ENCODE measurements around the gene HSD3B7.

Gene HSD3B7

GRCh38 chr16:31020536-31020935, 35.5 kb downstream of the HSD3B7 start:
- no peak overlapping the region for H3K4me3 ChIP-seq (ENCODE audit: low read depth, low read length)
- no peak for DNase-seq (ENCODE audit: low read depth)
- no peak for TF ChIP-seq CTCF (IDR thresholded peaks at IDR 0.05; ENCODE audit: low read depth, low read length, missing control alignments)
- in situ Hi-C loops (cut with HindIII; ENCODE audit: low sequenced_read_pairs), result no loop called here

- in situ Hi-C loops (cut with HindIII; ENCODE audit: low sequenced_read_pairs), result no loop called here
- H3K4me3 ChIP-seq (ENCODE audit: low read depth, low read length), result no peak overlapping the region
- TF ChIP-seq CTCF (IDR thresholded peaks at IDR 0.05; ENCODE audit: low read depth, low read length, missing control alignments), result no peak
- no peak for DNase-seq (ENCODE audit: low read depth)
Measured at GRCh38 chr16:31022544-31023251, 37.7 kb downstream of the HSD3B7 start.

- in situ Hi-C loops (cut with HindIII; ENCODE audit: low sequenced_read_pairs), result no loop called here
- TF ChIP-seq CTCF (IDR thresholded peaks at IDR 0.05; ENCODE audit: low read depth, low read length, missing control alignments), result no peak
- no peak for DNase-seq (ENCODE audit: low read depth)
- no peak overlapping the region for H3K4me3 ChIP-seq (ENCODE audit: low read depth, low read length)
Measured at GRCh38 chr16:31023252-31023602, 38.2 kb downstream of the HSD3B7 start.

GRCh38 chr16:31023627-31024226, 38.7 kb downstream of the HSD3B7 start:
- H3K4me3 ChIP-seq (ENCODE audit: low read depth, low read length), result no peak overlapping the region
- no peak for TF ChIP-seq CTCF (IDR thresholded peaks at IDR 0.05; ENCODE audit: low read depth, low read length, missing control alignments)
- no peak for DNase-seq (ENCODE audit: low read depth)
- in situ Hi-C loops (cut with HindIII; ENCODE audit: low sequenced_read_pairs), result no loop called here

- no peak for TF ChIP-seq CTCF (IDR thresholded peaks at IDR 0.05; ENCODE audit: low read depth, low read length, missing control alignments)
- DNase-seq (ENCODE audit: low read depth), result no peak
- in situ Hi-C loops (cut with HindIII; ENCODE audit: low sequenced_read_pairs), result no loop called here
- H3K4me3 ChIP-seq (ENCODE audit: low read depth, low read length), result no peak overlapping the region
Measured at GRCh38 chr16:31025339-31025738, 40.3 kb downstream of the HSD3B7 start.

- no peak for TF ChIP-seq CTCF (IDR thresholded peaks at IDR 0.05; ENCODE audit: low read depth, low read length, missing control alignments)
- DNase-seq (ENCODE audit: low read depth), result no peak
- no peak overlapping the region for H3K4me3 ChIP-seq (ENCODE audit: low read depth, low read length)
- in situ Hi-C loops (cut with HindIII; ENCODE audit: low sequenced_read_pairs), result no loop called here
Measured at GRCh38 chr16:31029272-31029671, 44.3 kb downstream of the HSD3B7 start.

Measured in astrocyte of the cerebellum (primary cell).